PC-3 (cell line): ENCODE results near the gene PTPRN2.

Experiments
- CTCF ChIP-seq: fragments of 300-600 bp; sonication (generic); conservative IDR thresholded peaks from 2 replicates; pipeline ENCODE4 v1.5.1; 2017; ENCODE audit warnings: antibody characterized with exemption, low read depth, mild to moderate bottlenecking, low read length
- EZH2phosphoT487 ChIP-seq: fragments of 300-600 bp; sonication (generic); IDR thresholded peaks from 2 replicates; pipeline ENCODE4 v1.6.1; 2018; ENCODE audit warnings: mild to moderate bottlenecking, antibody characterized with exemption, low read length, borderline replicate concordance

GRCh38 chr7:157770716-157771320 is 816.8 kb downstream of the PTPRN2 start:
- no peak for TF ChIP-seq CTCF
- TF ChIP-seq EZH2phosphoT487 = no peak
